HPDE6-E6E7 (cell line): ENCODE data around the gene LMF1.

Experiments used
- DNase-seq: peaks from one replicate; pipeline ENCODE4 v3.0.0; 2011; ENCODE audit warnings: missing footprints; ENCODE audit errors: extremely low spot score

The LMF1 gene

GRCh38 chr16:984736-985636 lies 14.2 kb upstream of the LMF1 start:
- DNase-seq, result no peak

- DNase-seq, result no peak
Measured at GRCh38 chr16:984121-984694, 13.4 kb upstream of the LMF1 start.

DNA sequence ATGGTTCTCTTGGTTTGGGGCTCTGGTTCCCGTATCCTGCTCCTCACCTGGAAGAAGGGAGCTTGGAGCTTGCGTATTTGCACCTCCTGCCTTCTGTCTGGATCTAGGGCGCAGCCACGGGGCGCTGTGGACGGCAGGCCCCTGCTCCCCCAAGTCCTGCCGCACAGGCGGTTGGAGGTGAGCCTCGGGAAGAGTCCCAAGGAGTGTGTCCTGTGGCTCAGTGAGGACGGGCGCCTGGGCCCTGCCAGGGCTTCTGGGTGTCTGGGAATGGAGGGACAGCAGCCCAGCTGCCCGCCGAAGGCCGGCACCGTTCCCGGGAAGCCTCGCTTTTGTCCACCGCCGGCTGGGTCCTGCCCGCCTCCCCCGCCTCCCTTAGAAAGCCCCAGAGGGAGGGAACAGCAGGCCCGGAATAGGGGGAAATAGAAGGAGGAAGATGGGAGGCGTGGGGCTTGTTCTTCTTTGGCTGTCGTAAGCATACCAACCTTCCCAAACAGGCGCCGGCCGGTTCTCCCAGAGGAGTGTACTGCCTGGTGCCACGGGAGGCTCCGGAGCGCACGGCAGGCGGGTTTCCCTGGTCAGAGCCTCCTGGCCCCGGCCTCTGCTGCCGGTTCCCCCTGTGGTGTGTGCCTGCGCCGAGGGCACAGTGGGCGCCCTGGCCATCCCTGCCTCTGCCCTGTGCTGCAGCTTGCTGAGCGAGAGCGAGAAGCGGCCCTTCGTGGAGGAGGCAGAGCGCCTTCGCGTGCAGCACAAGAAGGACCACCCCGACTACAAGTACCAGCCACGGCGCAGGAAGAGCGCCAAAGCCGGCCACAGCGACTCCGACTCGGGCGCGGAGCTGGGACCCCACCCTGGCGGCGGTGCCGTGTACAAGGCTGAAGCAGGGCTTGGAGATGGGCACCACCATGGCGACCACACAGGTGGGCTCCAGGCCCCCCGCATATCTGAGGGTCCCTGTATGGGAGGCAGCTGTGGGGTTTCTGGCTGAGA lies 12.6 kb upstream of the LMF1 start:
- no peak for DNase-seq

- DNase-seq, result no peak
Measured at GRCh38 chr16:982145-983043, 11.6 kb upstream of the LMF1 start.

DNA sequence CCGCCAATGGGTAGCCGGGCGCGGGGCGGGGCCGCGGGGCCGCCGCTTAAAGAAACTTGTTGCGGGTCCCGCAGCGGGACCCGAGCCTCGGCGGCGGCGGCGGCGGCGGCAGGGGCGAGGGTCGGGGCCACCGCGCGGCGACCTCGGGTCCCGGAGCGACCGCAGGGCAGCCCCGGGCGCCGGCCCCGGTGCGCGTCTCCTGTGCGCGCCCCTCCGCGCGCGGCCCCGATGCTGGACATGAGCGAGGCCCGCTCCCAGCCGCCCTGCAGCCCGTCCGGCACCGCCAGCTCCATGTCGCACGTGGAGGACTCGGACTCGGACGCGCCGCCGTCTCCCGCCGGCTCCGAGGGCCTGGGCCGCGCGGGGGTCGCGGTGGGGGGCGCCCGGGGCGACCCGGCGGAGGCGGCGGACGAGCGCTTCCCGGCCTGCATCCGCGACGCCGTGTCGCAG lies 10.9 kb upstream of the LMF1 start, which contains the start of gene SOX8:
SOX8 (plus strand) TSS at position 76 of the 450 bp plus-strand sequence; CDS start at position 229, 153 bp downstream.
- no peak for DNase-seq

- DNase-seq, result no peak
Measured at GRCh38 chr16:980595-980854, 9.7 kb upstream of the LMF1 start.

GRCh38 chr16:979859-980594 lies 9.2 kb upstream of the LMF1 start:
- DNase-seq, result no peak

- DNase-seq, result no peak
Measured at GRCh38 chr16:979147-979546, 8.4 kb upstream of the LMF1 start.

- no peak for DNase-seq
Measured at GRCh38 chr16:978403-978802, 7.6 kb upstream of the LMF1 start.

DNA sequence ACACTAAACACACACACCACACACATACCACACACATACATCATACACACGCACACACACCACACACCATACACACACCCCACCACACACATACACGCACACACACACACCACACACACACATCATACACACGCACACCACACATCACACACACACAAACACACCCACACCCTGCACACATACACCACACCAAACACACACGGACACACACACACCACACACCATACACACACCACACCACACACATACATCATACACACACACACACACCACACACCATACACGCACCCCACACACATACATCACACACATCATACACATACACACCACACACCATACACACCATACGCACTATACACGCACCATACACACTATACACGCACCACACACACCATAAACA lies 7.1 kb upstream of the LMF1 start:
- DNase-seq, result no peak

DNA sequence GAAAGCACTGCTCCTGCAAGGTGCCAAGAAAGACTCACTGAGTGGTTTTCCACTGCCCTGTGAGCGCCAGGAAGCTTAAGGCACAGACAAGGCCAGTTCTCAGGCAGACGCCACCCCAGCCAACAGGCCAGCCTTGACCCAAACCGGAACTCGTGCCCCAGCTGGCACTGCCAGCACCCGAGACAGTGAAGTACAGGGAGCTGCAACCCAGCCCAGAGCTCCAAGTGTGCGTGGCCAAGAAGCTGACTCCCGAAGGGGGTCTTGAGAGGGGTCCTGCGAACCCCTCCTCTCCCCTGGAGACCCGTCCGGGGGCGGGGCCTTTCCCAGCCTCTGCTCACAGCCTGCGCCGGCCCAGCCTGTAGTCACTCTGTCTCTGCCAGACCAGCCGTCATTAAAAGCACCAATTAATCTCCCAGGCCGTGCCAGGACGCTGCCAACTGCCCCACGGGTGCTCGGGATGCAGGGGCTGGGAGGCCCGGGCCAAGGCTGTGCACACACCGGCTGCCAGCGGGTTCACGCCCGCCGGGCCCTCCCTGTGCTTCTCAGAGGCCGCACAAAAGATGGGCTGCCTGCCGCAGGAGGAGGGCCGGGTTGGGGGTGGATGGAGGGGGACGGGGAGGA lies 6.4 kb upstream of the LMF1 start:
- DNase-seq, result no peak

- DNase-seq, result no peak
Measured at GRCh38 chr16:976389-976931, 5.7 kb upstream of the LMF1 start.

GRCh38 chr16:975291-975690 lies 4.5 kb upstream of the LMF1 start:
- no peak for DNase-seq

GRCh38 chr16:974611-975261 lies 4.0 kb upstream of the LMF1 start:
- DNase-seq, result no peak

DNA sequence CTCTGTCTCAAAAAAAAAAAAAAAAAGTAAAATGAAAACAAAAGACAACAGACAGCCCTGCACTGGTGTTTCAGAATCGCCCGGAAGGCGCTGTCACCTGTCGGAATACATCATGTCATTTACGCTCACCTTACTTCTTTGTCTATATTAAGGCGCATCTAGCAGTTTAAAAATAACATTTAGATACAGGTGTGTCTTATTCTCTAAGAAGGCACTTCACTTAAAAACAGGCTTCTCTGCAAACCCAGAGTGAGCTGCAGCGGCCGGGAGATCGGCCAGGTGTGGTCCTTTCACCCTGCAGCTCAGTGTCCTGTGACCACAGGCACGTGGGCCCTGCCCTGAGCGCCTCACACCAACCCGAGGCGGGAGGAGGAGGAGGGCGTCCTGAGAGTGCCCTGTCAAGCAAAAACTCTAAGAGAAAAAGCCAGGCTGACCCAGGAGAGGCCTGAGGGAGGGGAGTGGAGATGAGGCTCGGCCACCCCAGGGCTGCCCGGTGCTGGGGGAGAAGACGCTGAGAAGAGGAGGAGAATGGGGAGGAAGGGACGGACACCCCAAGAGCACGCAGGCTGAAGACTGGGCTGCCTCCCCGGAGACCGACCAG lies 3.3 kb upstream of the LMF1 start:
- no peak for DNase-seq

GRCh38 chr16:973366-973765 lies 2.6 kb upstream of the LMF1 start:
- DNase-seq, result no peak

DNA sequence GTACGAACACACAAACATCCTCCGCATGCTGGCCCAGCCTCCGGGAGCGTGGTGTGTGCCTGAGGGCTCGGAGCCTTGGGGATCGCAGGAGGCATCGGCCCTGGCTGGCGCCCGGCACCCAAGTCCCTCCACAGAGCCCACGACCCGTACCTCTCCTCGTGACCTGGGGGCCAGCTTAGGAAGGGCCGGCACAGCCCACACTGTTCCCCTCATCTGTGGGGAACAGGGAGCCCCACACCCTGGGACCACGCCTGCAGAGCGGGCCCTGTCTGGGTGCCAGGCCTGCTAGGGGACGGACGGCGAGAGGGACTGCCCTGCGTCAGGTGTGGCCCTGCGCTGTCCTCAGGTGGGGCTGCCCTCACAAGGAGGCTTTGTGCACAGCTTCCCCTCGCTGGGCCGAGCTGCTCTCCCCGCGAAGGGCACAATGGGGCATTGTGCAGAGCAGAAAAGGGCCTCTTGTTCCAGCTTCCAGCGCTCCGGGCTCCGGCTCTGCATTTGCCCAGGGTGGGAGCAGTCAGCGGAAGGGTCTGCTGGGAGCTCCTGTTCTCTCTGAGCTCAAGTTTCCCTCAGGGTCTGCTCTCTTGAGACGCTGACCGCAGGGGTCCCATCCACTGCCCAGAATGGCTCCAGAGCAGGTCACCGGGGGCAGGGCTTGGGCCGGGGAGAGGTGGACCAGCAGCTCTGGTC lies 1.7 kb upstream of the LMF1 start:
- DNase-seq, result no peak

GRCh38 chr16:971981-972315 lies 1.2 kb upstream of the LMF1 start:
- DNase-seq, result no peak

- no peak for DNase-seq
Measured at GRCh38 chr16:971582-971905, 760 bp upstream of the LMF1 start.
